H9 (cell line): ENCODE data around the gene LPIN2. TPM values are rescaled to one million over a fixed set of nuclear protein-coding genes. Genes with fewer than 3 reads are reported as not detected.

ENCODE experiments used
- DNase-seq: peaks from one replicate; pipeline ENCODE4 v3.0.0-alpha.2; 2017
- H2AFZ ChIP-seq: one replicate; pipeline ENCODE4 v1.6.1; 2013; ENCODE audit warnings: mild to moderate bottlenecking, low read length, control low read depth, moderate library complexity
- H2AK5ac ChIP-seq: 2 replicates; pipeline ENCODE4 v1.6.1; 2013; ENCODE audit warnings: low read length, control low read depth, mixed read lengths; ENCODE audit not compliant: insufficient read length
- H2BK120ac ChIP-seq: one replicate; pipeline ENCODE4 v1.6.1; 2013; ENCODE audit warnings: low read depth, mild to moderate bottlenecking, low read length, control low read depth, inconsistent platforms; ENCODE audit not compliant: poor library complexity, severe bottlenecking
- H2BK12ac ChIP-seq: 2 replicates; pipeline ENCODE4 v1.6.1; 2013; ENCODE audit warnings: low read length, control low read depth, mixed read lengths, low read depth; ENCODE audit not compliant: insufficient read length
- H2BK15ac ChIP-seq: 2 replicates; pipeline ENCODE4 v1.6.1; 2013; ENCODE audit warnings: low read depth, low read length, control low read depth
- H2BK20ac ChIP-seq: one replicate; pipeline ENCODE4 v1.6.1; 2013; ENCODE audit warnings: low read depth, mild to moderate bottlenecking, low read length, control low read depth, inconsistent platforms; ENCODE audit not compliant: poor library complexity, severe bottlenecking
- H2BK5ac ChIP-seq: 2 replicates; pipeline ENCODE4 v1.6.1; 2013; ENCODE audit warnings: low read length, control low read depth, mixed read lengths; ENCODE audit not compliant: insufficient read length
- H3K14ac ChIP-seq: 2 replicates; pipeline ENCODE4 v1.6.1; 2013; ENCODE audit warnings: low read length, control low read depth; ENCODE audit not compliant: insufficient read depth
- H3K18ac ChIP-seq: 2 replicates; pipeline ENCODE4 v1.6.1; 2013; ENCODE audit warnings: low read depth, mild to moderate bottlenecking, mixed read lengths, low read length, control low read depth; ENCODE audit not compliant: insufficient read length
- H3K23ac ChIP-seq: 2 replicates; pipeline ENCODE4 v1.6.1; 2013; ENCODE audit warnings: low read length, control low read depth, mixed read lengths, low read depth; ENCODE audit not compliant: insufficient read length
- H3K23me2 ChIP-seq: 2 replicates; pipeline ENCODE4 v1.6.1; 2013; ENCODE audit warnings: low read depth, mild to moderate bottlenecking, mixed read lengths, low read length, control low read depth; ENCODE audit not compliant: insufficient read length, poor library complexity, severe bottlenecking
- H3K27ac ChIP-seq: 2 replicates; pipeline ENCODE4 v1.5.1; 2013; ENCODE audit warnings: low read length, control low read depth, mixed read lengths, low read depth; ENCODE audit not compliant: insufficient read length
- H3K27me3 ChIP-seq: 2 replicates; pipeline ENCODE4 v1.6.1; 2013; ENCODE audit warnings: low read length, control low read depth, inconsistent platforms; ENCODE audit not compliant: insufficient read depth
- H3K4ac ChIP-seq: 2 replicates; pipeline ENCODE4 v1.6.1; 2013; ENCODE audit warnings: low read depth, mild to moderate bottlenecking, control low read depth, inconsistent platforms, low read length, moderate library complexity
- H3K4me1 ChIP-seq: 2 replicates; pipeline ENCODE4 v1.6.1; 2013; ENCODE audit warnings: low read length, control low read depth, inconsistent platforms; ENCODE audit not compliant: insufficient read depth
- H3K4me2 ChIP-seq: 2 replicates; pipeline ENCODE4 v1.6.1; 2013; ENCODE audit warnings: low read length, control low read depth, mixed read lengths; ENCODE audit not compliant: insufficient read length, insufficient read depth
- H3K56ac ChIP-seq: 2 replicates; pipeline ENCODE4 v1.6.1; 2013; ENCODE audit warnings: low read depth, mild to moderate bottlenecking, mixed read lengths, low read length, control low read depth; ENCODE audit not compliant: insufficient read length
- H3K79me1 ChIP-seq: 2 replicates; pipeline ENCODE4 v1.6.1; 2013; ENCODE audit warnings: low read depth, mild to moderate bottlenecking, moderate library complexity, low read length, control low read depth, inconsistent platforms; ENCODE audit not compliant: insufficient read depth, poor library complexity, severe bottlenecking
- H3K79me2 ChIP-seq: 2 replicates; pipeline ENCODE4 v1.6.1; 2013; ENCODE audit warnings: low read length, control low read depth, inconsistent platforms; ENCODE audit not compliant: insufficient read depth
- H3K9ac ChIP-seq: 2 replicates; pipeline ENCODE4 v1.6.1; 2013; ENCODE audit warnings: low read length, control low read depth, mixed read lengths; ENCODE audit not compliant: insufficient read length; ENCODE audit errors: extremely low read depth
- H3K9me3 ChIP-seq: one replicate; pipeline ENCODE4 v1.6.1; 2013; ENCODE audit warnings: low read depth, low read length, inconsistent platforms; ENCODE audit not compliant: control insufficient read depth
- H3T11ph ChIP-seq: one replicate; pipeline ENCODE4 v1.6.1; 2013; ENCODE audit warnings: mild to moderate bottlenecking, low read length, control low read depth, inconsistent platforms
- H4K20me1 ChIP-seq: one replicate; pipeline ENCODE4 v1.6.1; 2013; ENCODE audit not compliant: control insufficient read depth, insufficient read length, insufficient read depth
- H4K5ac ChIP-seq: 2 replicates; pipeline ENCODE4 v1.6.1; 2013; ENCODE audit warnings: low read depth, mild to moderate bottlenecking, mixed read lengths, low read length, control low read depth; ENCODE audit not compliant: insufficient read length
- H4K8ac ChIP-seq: replicated peaks from 2 replicates; pipeline ENCODE4 v1.6.1; 2013; ENCODE audit warnings: low read length, control low read depth, mixed read lengths, low read depth; ENCODE audit not compliant: insufficient read length
- H4K91ac ChIP-seq: 2 replicates; pipeline ENCODE4 v1.6.1; 2013; ENCODE audit warnings: low read depth, mild to moderate bottlenecking, moderate library complexity, mixed read lengths, low read length, control low read depth; ENCODE audit not compliant: insufficient read length
- H3K27ac Mint-ChIP-seq, 3 experiments: 2 replicates in 2 of 3; 3 replicates in 1 of 3; pipeline ENCODE4 v1.8.0; 2020 to 2021; ENCODE audit warnings: mixed read lengths in 3 of 3, mild to moderate bottlenecking in 1 of 3, moderate library complexity in 1 of 3
- H3K27me3 Mint-ChIP-seq: 2 replicates; pipeline ENCODE4 v1.8.0; 2021; ENCODE audit warnings: low read depth, mild to moderate bottlenecking, moderate library complexity, mixed read lengths
- H3K36me3 Mint-ChIP-seq, 3 experiments: 2 replicates in 2 of 3; 3 replicates in 1 of 3; pipeline ENCODE4 v1.8.0; 2020 to 2021; ENCODE audit warnings: low read depth in 3 of 3, mixed read lengths in 3 of 3; ENCODE audit not compliant: insufficient read depth in 1 of 3
- H3K4me1 Mint-ChIP-seq, 2 experiments: 2 replicates each; pipeline ENCODE4 v1.8.0; 2020; ENCODE audit warnings: mixed read lengths in 2 of 2
- H3K4me3 Mint-ChIP-seq, 2 experiments: 2 replicates in 1 of 2; 3 replicates in 1 of 2; pipeline ENCODE4 v1.8.0; 2020 to 2021; ENCODE audit warnings: mild to moderate bottlenecking in 2 of 2, mixed read lengths in 2 of 2, moderate library complexity in 1 of 2
- H3K9me3 Mint-ChIP-seq, 2 experiments: 2 replicates in 1 of 2; 3 replicates in 1 of 2; pipeline ENCODE4 v1.8.0; 2020; ENCODE audit warnings: mild to moderate bottlenecking in 2 of 2, mixed read lengths in 2 of 2, moderate library complexity in 1 of 2
- CTCF ChIP-seq: fragments of 200-600 bp; sonication (generic); conservative IDR thresholded peaks from 3 replicates; pipeline ENCODE4 v1.8.0; 2021; ENCODE audit warnings: antibody characterized with exemption, mild to moderate bottlenecking
- WGBS: extraction: QIAGEN DNeasy Blood & Tissue Kit; methylation state at CpG from one replicate; pipeline ENCODE4 v1.1.7; 2013; ENCODE audit warnings: missing lambda C conversion rate, low lambda C conversion rate, mixed read lengths; ENCODE audit not compliant: insufficient read length; ENCODE audit errors: extremely low coverage; 5-methylcytosine and 5-hydroxymethylcytosine counted together
- total RNA-seq: library from RNA; stranded (reverse); gene quantifications from 2 replicates; pipeline ENCODE4 v1.2.1, GENCODE V29; 2021

The LPIN2 gene
- total RNA-seq, 1 experiment from 2014 or later: 9.2 TPM

- peaks cover 55 to 65% (median 57%) of the 10 kb centered on the region in 3 experiments for H3K36me3 Mint-ChIP-seq
- peaks cover 25 to 31% of the 10 kb centered on the region in 2 experiments for H3K9me3 Mint-ChIP-seq
Measured at GRCh38 chr18:3002732-3003131, 10.2 kb downstream of the LPIN2 start.

More at GRCh38 chr18:3002732-3003131, 10.2 kb downstream of the LPIN2 start:
- Histone ChIP-seq H3T11ph (no peak overlapping the region), H2BK5ac (no peak overlapping the region), H3K27me3 (no peaks in the 10 kb centered on the region), H3K79me1 (no peaks in the 10 kb centered on the region), H2AFZ (no peak overlapping the region), H3K9me3 (peaks cover 8% of the 10 kb centered on the region), H3K4ac (no peak overlapping the region), H3K27ac (no peak overlapping the region), H3K23me2 (no peaks in the 10 kb centered on the region), H3K79me2 (0 out of 2 replicates have a peak, but pooled peaks cover 4% of the 10 kb centered on the region), H3K9ac (no peak overlapping the region), H2BK20ac (no peak overlapping the region), H3K23ac (no peak overlapping the region), H2BK15ac (no peak overlapping the region), H3K4me2 (no peak overlapping the region), H4K91ac (no peak overlapping the region), H3K56ac (no peak overlapping the region), H2AK5ac (no peak overlapping the region), H3K4me1 (peaks cover 5% of the 10 kb centered on the region; the same call in 1 of the 2 replicates), H2BK12ac (no peak overlapping the region), H4K8ac (no peak overlapping the region), H3K14ac (no peak overlapping the region), H3K18ac (no peak overlapping the region), H4K5ac (no peak overlapping the region), H4K20me1 (no peaks in the 10 kb centered on the region), H2BK120ac (no peak overlapping the region)
- DNase-seq: no peak
- no peak overlapping the region for H3K4me3 Mint-ChIP-seq
- TF ChIP-seq CTCF: no peak
- no peaks in the 10 kb centered on the region for H3K27me3 Mint-ChIP-seq
- H3K4me1 Mint-ChIP-seq: peaks cover 22 to 37% of the 10 kb centered on the region in 2 experiments
- no CpG with 5 or more reads among the region's 5 CpGs for WGBS
- H3K27ac Mint-ChIP-seq: no peak overlapping the region; a peak in 1 of 7 replicates
